Uterus (tissue), 2 donors: ENCODE measurements around the gene CXXC5.

Experiments used
- CTCF ChIP-seq, 4 experiments: fragments of 200-600 bp in 2 of 4; fragments of 450-650 bp in 2 of 4; sonication (generic) in 2 of 4; IDR thresholded peaks; one replicate each; pipeline ENCODE4 v1.5.1; 2016 to 2019; ENCODE audit warnings: antibody characterized with exemption in 4 of 4, mild to moderate bottlenecking in 2 of 4, moderate library complexity in 1 of 4
- POLR2A ChIP-seq, 2 donors: fragments of 450-650 bp; IDR thresholded peaks; one replicate each; pipeline ENCODE4 v1.6.1; 2016; ENCODE audit warnings: antibody characterized with exemption in 2 of 2, mild to moderate bottlenecking in 1 of 2, moderate library complexity in 1 of 2

GRCh38 chr5:139634028-139634325 lies 14.2 kb upstream of the CXXC5 start:
- TF ChIP-seq CTCF (IDR thresholded peaks at IDR 0.05) (no peak), POLR2A (IDR thresholded peaks at IDR 0.05) (no peak)
